SU-DHL-6 (cell line): Measurements from ENCODE around the gene SNX12.
A peak's percentile ranks its signal among the peaks of the same experiment; 100 is the strongest.

ENCODE experiments used
- H2AFZ ChIP-seq: fragments of 200-600 bp; sonication (generic); 2 replicates; pipeline ENCODE4 v1.6.1; 2014; ENCODE audit warnings: low read depth, mild to moderate bottlenecking, moderate library complexity, mixed read lengths, antibody characterized with exemption, low read length; ENCODE audit not compliant: severe bottlenecking
- H3F3A ChIP-seq: fragments of 200-600 bp; shearing (Covaris generic); 2 replicates; pipeline ENCODE4 v1.6.0; 2016; ENCODE audit warnings: antibody characterized with exemption, mild to moderate bottlenecking; ENCODE audit not compliant: insufficient read depth
- H3K27ac ChIP-seq: fragments of 200-600 bp; sonication (generic); 2 replicates; pipeline ENCODE4 v1.5.1; 2016; ENCODE audit warnings: low read depth, mild to moderate bottlenecking, low read length, moderate library complexity, mixed read lengths
- H3K27me3 ChIP-seq: fragments of 200-600 bp; sonication (generic), shearing (Covaris generic); 2 replicates; pipeline ENCODE4 v1.6.0; 2014; ENCODE audit warnings: mild to moderate bottlenecking, low read length
- H3K36me3 ChIP-seq: fragments of 200-600 bp; sonication (generic); 2 replicates; pipeline ENCODE4 v1.6.1; 2014; ENCODE audit warnings: mild to moderate bottlenecking, low read length, mixed read lengths
- H3K4me2 ChIP-seq: fragments of 300-600, 200-600 bp; shearing (Covaris generic), sonication (generic); 2 replicates; pipeline ENCODE4 v1.6.0; 2014; ENCODE audit warnings: low read length, low read depth, mild to moderate bottlenecking; ENCODE audit not compliant: poor library complexity, severe bottlenecking
- H3K4me3 ChIP-seq: fragments of 200-600 bp; sonication (generic); 2 replicates; pipeline ENCODE4 v1.5.1; 2014; ENCODE audit warnings: antibody characterized with exemption, low read length, mild to moderate bottlenecking, mixed read lengths; ENCODE audit not compliant: insufficient read depth, poor library complexity, severe bottlenecking
- H3K79me2 ChIP-seq: fragments of 200-600 bp; sonication (generic); 2 replicates; pipeline ENCODE4 v1.6.1; 2014; ENCODE audit warnings: mild to moderate bottlenecking, low read length, moderate library complexity; ENCODE audit not compliant: insufficient read depth
- H3K9ac ChIP-seq: fragments of 200-600 bp; sonication (generic); 2 replicates; pipeline ENCODE4 v1.7.0; 2014; ENCODE audit warnings: mild to moderate bottlenecking, low read length
- H3K9me2 ChIP-seq: fragments of 200-600 bp; sonication (generic); replicated peaks from 2 replicates; pipeline ENCODE4 v1.6.1; 2014; ENCODE audit warnings: low read length; ENCODE audit not compliant: insufficient read depth
- H3K9me3 ChIP-seq: fragments of 200-600 bp; sonication (generic); 2 replicates; pipeline ENCODE4 v1.6.1; 2014; ENCODE audit warnings: low read length, mixed read lengths; ENCODE audit not compliant: insufficient read depth
- H4K20me1 ChIP-seq: fragments of 200-600 bp; sonication (generic); 2 replicates; pipeline ENCODE4 v1.6.1; 2014; ENCODE audit warnings: low read depth, mild to moderate bottlenecking, antibody characterized with exemption, low read length, moderate library complexity, mixed read lengths
- CTCF ChIP-seq: fragments of 200-600 bp; sonication (generic); IDR thresholded peaks from one replicate; pipeline ENCODE4 v1.5.1; 2017; ENCODE audit warnings: antibody characterized with exemption, mild to moderate bottlenecking, low read length, moderate library complexity; ENCODE audit not compliant: insufficient read depth, poor library complexity, severe bottlenecking
- EZH2phosphoT487 ChIP-seq: fragments of 200-600 bp; sonication (generic), shearing (Covaris generic); conservative IDR thresholded peaks from 2 replicates; pipeline ENCODE4 v1.6.1; 2018; ENCODE audit warnings: mild to moderate bottlenecking, antibody characterized with exemption, low read length, moderate library complexity, mixed read lengths

SNX12 gene

GRCh38 chrX:71099736-71100135 lies 31.6 kb upstream of the SNX12 start:
- TF ChIP-seq CTCF (no peak), EZH2phosphoT487 (no peak)
- Histone ChIP-seq H3K4me2 (no peak overlapping the region), H3K79me2 (no peaks in the 10 kb centered on the region), H3K9me3 (no peaks in the 10 kb centered on the region), H3K9me2 (no peaks in the 10 kb centered on the region), H3K9ac (no peak overlapping the region), H3K4me3 (no peak overlapping the region), H3K36me3 (no peaks in the 10 kb centered on the region), H3K27ac (no peak overlapping the region), H3K27me3 (no peaks in the 10 kb centered on the region), H3F3A (no peaks in the 10 kb centered on the region), H4K20me1 (no peaks in the 10 kb centered on the region), H2AFZ (no peak overlapping the region)

- H3K79me2 ChIP-seq = no peaks in the 10 kb centered on the region
- H3K9ac ChIP-seq = no peak overlapping the region
- H3K9me3 ChIP-seq = no peaks in the 10 kb centered on the region
- no peak overlapping the region for H3K4me3 ChIP-seq
- no peaks in the 10 kb centered on the region for H3K27me3 ChIP-seq
- H3K36me3 ChIP-seq = no peaks in the 10 kb centered on the region
- H3K9me2 ChIP-seq = no peaks in the 10 kb centered on the region
- TF ChIP-seq EZH2phosphoT487 (no peak), CTCF (no peak)
- no peak overlapping the region for H3K4me2 ChIP-seq
- H2AFZ ChIP-seq = no peak overlapping the region
- H3K27ac ChIP-seq = no peak overlapping the region
- no peaks in the 10 kb centered on the region for H3F3A ChIP-seq
- no peaks in the 10 kb centered on the region for H4K20me1 ChIP-seq
Measured at GRCh38 chrX:71098951-71099506, 30.9 kb upstream of the SNX12 start.

GRCh38 chrX:71098302-71098701 lies 30.2 kb upstream of the SNX12 start:
- no peaks in the 10 kb centered on the region for H3K27me3 ChIP-seq
- H3K9me2 ChIP-seq = no peaks in the 10 kb centered on the region
- no peaks in the 10 kb centered on the region for H3K79me2 ChIP-seq
- no peaks in the 10 kb centered on the region for H3K36me3 ChIP-seq
- H3K9me3 ChIP-seq = no peaks in the 10 kb centered on the region
- no peak overlapping the region for H3K27ac ChIP-seq
- no peaks in the 10 kb centered on the region for H4K20me1 ChIP-seq
- H3K9ac ChIP-seq = no peak overlapping the region
- H3K4me3 ChIP-seq = no peak overlapping the region
- H2AFZ ChIP-seq = no peak overlapping the region
- no peaks in the 10 kb centered on the region for H3F3A ChIP-seq
- no peak for TF ChIP-seq EZH2phosphoT487
- TF ChIP-seq CTCF = peak; percentile 28
- no peak overlapping the region for H3K4me2 ChIP-seq
